ENCODE measurements around the gene MAGI1.

DNA sequence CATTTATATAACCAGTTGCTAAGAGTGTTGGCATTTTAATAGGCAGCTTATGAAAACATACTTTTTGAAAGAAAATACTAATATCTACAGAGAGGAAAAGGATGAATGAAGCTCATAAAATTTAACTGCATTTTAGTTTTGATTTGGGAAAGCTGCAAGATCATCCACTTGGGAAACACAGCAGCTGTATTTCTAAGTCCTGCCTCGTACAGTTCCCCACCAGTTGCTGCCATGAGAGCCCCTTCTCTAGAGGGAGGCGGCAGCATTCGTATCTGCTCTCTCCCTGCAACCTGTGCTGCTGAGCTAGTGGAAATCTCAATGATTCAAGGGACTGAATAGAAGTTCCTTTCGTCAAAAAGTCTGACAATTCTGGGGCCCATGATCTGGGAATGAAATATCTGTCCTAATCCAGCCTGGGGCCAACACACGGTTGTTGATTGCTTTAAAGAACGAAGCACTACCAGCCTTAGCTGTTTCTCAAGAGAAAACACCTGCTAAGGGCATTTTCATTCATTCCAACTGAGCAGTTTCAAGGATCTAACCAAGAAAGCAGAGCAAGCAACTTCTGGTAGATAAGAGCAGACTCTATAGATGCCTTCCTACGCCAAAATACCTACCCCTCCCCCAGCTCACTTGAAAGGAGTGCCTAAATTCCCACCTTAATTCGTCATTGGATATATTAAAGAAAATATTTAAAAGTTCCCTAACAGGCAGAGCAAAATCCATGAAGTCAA lies 223.7 kb downstream of the MAGI1 start:
- TF ChIP-seq POLR2A (IDR thresholded peaks at IDR 0.05; ENCODE audit: low read depth, low read length), result no peak
- no peak for TF ChIP-seq POLR2AphosphoS5 (IDR thresholded peaks at IDR 0.05; ENCODE audit: low read depth, low read length)

Data from GM12892 (cell line).